EH (cell line): ENCODE results near the gene ZFHX2.
A peak's percentile ranks its signal among the peaks of the same experiment; 100 is the strongest.

Experiments used
- DNase-seq: peaks from one replicate; pipeline ENCODE4 v3.0.0-alpha.2; 2015; ENCODE audit warnings: low read depth

Gene ZFHX2

GRCh38 chr14:23559926-23560520, 8.5 kb upstream of the ZFHX2 start:
- DNase-seq: no peak

DNA sequence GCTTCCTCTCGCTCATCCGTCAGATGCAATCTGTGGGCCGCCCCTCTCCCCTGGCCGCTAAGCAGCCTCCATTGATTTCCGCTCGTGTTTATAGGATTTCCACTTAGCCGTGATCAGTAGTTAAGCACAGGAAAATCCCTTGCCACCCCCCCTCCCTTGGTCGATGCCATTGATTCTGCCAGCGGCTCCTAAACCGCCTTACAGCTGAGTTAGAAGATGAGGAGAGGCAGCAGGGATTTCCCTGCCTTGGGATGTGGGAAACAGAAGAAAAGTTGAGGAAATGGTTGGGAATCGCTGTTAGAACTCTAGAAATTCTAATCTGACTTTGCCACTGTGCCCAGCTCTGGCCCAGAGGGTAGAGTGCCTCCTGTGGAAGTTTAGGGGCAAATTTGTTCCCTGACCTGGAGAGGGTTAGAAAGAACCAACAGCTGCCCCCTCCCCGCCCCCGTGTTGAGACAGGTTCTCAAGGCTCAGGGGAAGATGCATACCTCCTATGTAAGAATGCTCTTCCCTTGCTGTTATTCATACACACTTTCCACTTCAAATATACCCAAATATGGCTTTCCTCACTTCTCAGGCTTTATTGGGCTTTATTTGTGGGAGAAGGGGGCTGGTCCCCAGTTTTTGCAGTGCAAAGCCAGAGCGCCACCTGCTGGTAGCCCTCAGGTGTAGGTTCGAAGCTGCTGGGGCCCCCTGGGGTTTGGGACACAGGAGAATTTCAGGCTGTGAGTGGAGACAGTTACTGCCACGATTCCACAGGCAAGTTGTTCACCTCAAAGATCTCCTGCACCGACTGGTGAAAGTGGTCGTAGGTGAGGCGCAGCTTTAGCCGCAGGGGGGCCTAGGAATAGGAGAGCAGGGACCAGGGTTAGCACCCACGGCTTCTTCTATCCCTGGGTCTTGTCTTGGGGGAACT, 7.7 kb upstream of the ZFHX2 start:
- peak; percentile 63 for DNase-seq

- no peak for DNase-seq
Measured at GRCh38 chr14:23558346-23559009, 6.9 kb upstream of the ZFHX2 start.

DNA sequence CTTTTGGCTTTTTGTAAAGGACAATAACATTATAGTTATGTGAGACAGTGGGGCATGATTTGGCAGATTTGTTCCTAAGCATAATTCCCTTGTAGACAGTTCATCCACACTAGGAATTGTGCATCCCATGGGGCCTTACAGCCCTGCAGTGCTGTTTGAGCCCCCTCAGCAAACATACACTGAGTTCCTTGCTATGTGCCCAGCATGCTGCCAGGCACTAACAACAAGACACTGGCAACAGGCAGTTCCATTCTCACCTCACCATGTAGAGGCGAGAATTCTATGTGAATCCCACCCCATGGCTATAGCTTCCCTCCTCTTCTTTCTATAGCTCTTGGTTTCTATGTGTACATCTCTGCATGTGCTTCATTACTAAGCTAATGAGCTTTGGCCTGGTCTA, 6.4 kb upstream of the ZFHX2 start:
- DNase-seq: no peak

DNA sequence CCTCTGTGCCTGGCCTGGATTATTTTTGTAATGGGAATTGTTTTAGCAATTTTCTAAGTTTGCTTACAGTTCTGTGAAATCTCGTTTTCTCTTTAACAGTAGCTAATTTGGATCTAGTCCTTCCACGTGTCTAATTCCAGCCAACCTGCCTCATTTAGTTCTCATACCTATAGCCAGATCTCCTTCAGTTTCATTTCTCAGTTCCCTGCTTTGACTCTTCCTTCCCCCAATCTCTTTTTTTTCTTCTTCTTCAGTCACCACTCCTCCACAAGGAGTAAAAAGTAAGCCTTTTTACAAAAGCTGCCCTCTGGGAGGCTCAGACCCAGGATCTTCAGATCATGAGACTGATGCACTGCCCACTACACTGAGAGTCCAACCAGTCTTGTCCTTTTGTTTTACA, 6.0 kb upstream of the ZFHX2 start:
- no peak for DNase-seq

GRCh38 chr14:23556700-23557440, 5.3 kb upstream of the ZFHX2 start:
- no peak for DNase-seq

GRCh38 chr14:23555882-23556699, 4.5 kb upstream of the ZFHX2 start, which contains the start of gene THTPA:
Gene THTPA (plus strand): TSS chr14:23556271. CDS start chr14:23556758, 487 bp downstream.
- peak; percentile 91 for DNase-seq

DNA sequence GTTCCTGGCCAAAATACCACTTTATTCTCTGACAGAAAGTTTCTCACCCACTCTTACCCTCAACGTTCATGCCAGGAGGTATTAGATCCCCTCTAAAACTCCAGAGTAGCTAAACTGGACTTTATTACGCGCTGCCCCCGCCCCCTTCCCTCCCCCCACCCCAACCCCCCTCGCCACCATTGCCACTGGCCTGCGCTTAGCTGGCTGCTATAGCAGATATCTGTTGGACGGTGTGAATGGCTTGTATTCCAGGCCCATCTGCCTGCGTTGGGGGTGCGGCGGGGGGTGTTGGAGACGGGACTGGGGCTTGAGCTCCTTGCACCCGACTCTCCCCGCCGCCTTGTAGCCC, 3.9 kb upstream of the ZFHX2 start:
- DNase-seq: no peak

GRCh38 chr14:23550812-23551265, 726 bp downstream of the ZFHX2 start:
- peak; percentile 51 for DNase-seq

- DNase-seq: no peak
Measured at GRCh38 chr14:23550131-23550811, 1.3 kb downstream of the ZFHX2 start.

- peak; percentile 87 for DNase-seq
Measured at GRCh38 chr14:23548351-23549318, 2.9 kb downstream of the ZFHX2 start.

GRCh38 chr14:23547924-23548323, 3.6 kb downstream of the ZFHX2 start:
- DNase-seq: no peak

DNA sequence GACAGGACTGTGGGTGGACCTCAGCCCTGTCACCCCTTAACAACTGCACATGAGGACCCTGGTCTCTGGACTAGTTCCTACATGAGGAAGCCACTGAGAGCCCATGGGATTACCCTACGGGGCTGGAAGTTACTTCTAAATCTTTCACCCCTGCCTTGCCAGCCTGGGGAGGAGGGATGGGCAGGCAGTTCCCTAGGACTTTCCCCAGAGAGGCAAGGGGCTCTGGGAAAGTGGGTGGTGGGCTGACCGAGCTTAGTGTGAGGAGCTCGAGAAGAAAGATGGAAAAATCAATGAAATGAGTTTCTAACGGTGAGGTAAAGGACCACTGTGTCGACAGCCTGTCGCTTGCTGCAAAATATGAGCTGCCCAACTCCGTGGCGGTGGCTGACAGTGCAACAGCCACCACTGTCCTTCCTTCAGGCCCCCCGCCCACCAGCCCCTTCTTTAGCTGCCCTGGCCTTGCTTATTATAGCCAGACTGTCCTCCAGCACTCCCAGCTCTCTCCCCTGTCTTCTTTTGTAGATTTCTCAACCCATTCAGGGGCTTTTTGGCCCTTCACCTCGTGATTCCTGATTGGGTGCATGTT, 5.0 kb downstream of the ZFHX2 start:
- no peak for DNase-seq

GRCh38 chr14:23545740-23546365, 5.7 kb downstream of the ZFHX2 start:
- DNase-seq: no peak

DNA sequence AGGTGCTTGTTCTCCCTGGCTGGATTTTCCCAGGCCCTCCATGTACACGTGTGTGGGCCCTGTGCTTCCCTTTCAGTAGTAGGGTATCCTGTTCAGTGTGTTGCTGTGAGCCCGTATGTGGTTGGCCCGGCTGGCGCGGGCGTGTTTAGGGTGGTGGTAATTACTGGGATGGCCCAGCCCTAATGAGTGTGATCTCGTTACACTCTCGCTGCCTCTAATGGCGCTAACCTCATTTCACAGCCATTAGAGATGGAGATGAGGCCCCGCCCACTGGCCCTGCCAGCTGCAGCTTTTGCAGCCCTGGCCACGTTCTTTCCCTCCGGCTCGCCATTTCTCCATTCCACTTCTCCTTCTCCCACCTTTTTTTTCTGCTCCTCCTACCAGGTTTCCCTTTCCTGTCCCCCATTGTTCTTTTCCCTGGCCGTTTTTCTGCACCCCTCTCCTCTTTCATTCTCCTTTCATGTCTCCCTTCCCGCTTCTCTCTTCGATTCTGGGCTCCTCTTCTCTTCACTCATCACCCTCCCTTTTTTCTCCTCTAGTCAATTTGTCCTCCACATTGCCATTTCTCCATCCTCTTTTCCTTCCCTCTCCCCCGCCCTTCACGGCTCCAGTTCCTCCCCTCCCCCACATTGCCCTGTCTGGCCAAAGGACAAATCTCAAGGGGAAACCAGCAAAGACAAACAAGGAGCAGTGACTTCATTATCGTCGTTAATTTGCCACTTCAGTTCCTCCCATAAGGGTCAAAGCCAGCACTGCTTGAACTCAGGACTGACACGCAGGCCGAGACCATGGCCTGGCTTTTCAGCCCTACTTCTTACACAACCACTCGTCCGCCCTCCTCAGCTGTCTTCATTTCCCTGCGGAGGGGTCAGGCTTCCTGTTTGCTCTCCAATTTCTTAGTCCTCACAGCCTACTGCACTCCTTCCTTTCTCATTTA, 6.8 kb downstream of the ZFHX2 start:
- no peak for DNase-seq

DNA sequence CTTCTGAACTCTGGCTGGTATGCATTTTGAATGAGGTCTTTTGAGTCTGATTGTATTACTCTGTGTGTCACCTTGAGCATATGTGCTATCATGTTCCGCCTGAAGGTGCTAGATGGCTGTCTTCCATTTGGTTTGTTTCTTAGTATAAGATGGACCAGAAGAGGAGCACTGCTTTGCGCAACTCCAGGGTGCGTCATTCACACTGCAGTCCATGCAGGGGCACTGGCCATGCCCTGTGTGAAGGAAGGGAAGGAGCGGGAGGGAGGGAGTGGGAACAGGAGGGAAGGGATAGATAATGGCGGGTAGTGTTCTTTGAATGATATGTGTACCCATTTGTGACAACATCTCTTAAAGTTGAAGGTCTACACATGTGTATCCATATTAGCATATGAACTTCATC, 8.2 kb downstream of the ZFHX2 start:
- DNase-seq: no peak

DNA sequence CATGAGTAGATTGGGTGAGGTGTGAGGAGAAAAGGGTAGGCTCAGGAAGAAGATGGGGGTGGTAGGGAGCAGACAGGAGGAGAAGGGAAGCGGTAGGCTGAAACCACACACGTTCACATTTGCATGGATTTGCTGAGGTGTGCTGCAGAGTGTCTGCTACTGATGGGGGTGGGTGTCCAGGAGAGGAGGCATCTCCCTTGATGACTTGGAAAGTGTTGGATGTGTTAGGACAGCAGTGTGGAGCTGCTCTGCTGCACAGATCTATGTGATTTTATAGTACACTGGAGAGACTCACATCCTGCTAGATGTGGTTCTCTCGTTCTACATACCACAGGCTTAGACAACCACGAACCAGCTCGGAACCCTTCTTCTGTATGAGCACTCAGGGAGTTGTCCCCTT, 9.3 kb downstream of the ZFHX2 start:
- DNase-seq: no peak

- DNase-seq: no peak
Measured at GRCh38 chr14:23540141-23540469, 11.5 kb downstream of the ZFHX2 start.
